ENCODE measurements around the gene GLO1. TPM values are rescaled to one million over a fixed set of nuclear protein-coding genes. Genes with fewer than 3 reads are reported as not detected.

GLO1 gene
- total RNA-seq, 4 donors from 2014 or later, result 33.7 to 107 (median 64.7) TPM

- TF ChIP-seq, protein P1, sequence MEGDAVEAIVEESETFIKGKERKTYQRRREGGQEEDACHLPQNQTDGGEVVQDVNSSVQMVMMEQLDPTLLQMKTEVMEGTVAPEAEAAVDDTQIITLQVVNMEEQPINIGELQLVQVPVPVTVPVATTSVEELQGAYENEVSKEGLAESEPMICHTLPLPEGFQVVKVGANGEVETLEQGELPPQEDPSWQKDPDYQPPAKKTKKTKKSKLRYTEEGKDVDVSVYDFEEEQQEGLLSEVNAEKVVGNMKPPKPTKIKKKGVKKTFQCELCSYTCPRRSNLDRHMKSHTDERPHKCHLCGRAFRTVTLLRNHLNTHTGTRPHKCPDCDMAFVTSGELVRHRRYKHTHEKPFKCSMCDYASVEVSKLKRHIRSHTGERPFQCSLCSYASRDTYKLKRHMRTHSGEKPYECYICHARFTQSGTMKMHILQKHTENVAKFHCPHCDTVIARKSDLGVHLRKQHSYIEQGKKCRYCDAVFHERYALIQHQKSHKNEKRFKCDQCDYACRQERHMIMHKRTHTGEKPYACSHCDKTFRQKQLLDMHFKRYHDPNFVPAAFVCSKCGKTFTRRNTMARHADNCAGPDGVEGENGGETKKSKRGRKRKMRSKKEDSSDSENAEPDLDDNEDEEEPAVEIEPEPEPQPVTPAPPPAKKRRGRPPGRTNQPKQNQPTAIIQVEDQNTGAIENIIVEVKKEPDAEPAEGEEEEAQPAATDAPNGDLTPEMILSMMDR (IDR thresholded peaks at IDR 0.05; ENCODE audit: low read depth), result no peak
These were observed 15.4 kb downstream of the GLO1 start for GRCh38 chr6:38687549-38687948.

GRCh38 chr6:38687043-38687353, 15.9 kb downstream of the GLO1 start:
- TF ChIP-seq, protein P1 (IDR thresholded peaks at IDR 0.05; ENCODE audit: low read depth), result no peak

GRCh38 chr6:38686270-38687042, 16.5 kb downstream of the GLO1 start:
- TF ChIP-seq, protein P1 (IDR thresholded peaks at IDR 0.05; ENCODE audit: low read depth), result no peak

GRCh38 chr6:38684904-38685303, 18.0 kb downstream of the GLO1 start:
- TF ChIP-seq, protein P1 (IDR thresholded peaks at IDR 0.05; ENCODE audit: low read depth), result no peak

DNA sequence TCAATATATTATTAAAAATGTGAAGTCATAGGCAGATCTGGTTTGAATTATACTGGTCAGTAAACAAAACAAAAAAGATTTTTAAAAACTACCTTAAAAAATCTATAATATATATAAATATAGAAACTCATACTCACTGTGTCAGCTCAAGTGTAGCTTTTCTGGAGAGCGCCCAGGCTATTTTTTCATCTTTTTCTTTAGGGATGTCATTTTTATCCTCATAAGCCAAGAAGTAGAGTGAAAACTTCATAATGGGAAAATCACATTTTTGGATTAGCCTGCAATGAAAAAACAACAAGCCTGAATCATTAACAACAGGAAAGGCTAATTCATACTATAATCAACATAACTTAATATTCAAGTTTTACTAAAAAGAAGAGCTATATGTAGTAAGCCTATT, 18.7 kb downstream of the GLO1 start:
- TF ChIP-seq, protein P1 (IDR thresholded peaks at IDR 0.05; ENCODE audit: low read depth), result no peak

- TF ChIP-seq, protein P1 (IDR thresholded peaks at IDR 0.05; ENCODE audit: low read depth), result no peak
These were observed 21.1 kb downstream of the GLO1 start for GRCh38 chr6:38681850-38682249.

DNA sequence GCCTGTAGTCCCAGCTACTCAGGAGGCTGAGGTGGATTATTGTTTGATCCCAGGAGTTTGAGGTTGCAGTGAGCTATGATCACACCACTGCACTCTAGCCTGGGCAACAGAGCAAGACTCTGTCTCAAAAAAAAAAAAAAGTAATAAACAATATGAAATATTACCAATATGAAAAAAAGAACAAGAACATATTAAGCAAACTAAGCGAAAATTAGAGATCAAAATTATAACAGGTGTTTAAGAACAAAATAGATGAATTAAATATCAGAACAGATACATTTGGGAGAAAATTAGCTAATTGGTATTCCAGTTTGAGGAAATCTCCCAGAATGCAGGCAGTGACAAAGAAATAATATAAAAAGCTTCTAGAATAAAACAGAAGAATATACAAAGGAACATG, 23.3 kb downstream of the GLO1 start:
- TF ChIP-seq, protein P1 (IDR thresholded peaks at IDR 0.05; ENCODE audit: low read depth), result no peak
